GM12878 (cell line): Measurements from ENCODE around the gene SEMA7A.

Source experiments
- EZH2 ChIP-seq: IDR thresholded peaks from 2 replicates; pipeline ENCODE4 v1.6.1; 2012; ENCODE audit warnings: low read depth, mild to moderate bottlenecking, control low read depth, inconsistent platforms, low read length, borderline replicate concordance; ENCODE audit not compliant: control insufficient read depth
- FOS ChIP-seq: IDR thresholded peaks from 3 replicates; pipeline ENCODE4 v1.6.1; 2011; ENCODE audit warnings: borderline replicate concordance; ENCODE audit not compliant: insufficient read length; ENCODE audit errors: extremely low read depth

GRCh38 chr15:74431116-74431515 lies 2.6 kb downstream of the SEMA7A start:
- no peak for TF ChIP-seq EZH2
- no peak for TF ChIP-seq FOS
